HG03442 (cell line): Measurements from ENCODE around the gene CDO1.
A peak's percentile ranks its signal among the peaks of the same experiment; 100 is the strongest.
"Not testable (repeated sequence)": the region's sequence is repeated elsewhere in the genome, so short reads cannot be mapped to it uniquely, and the experiment has no call there.

ENCODE experiments used
- ATAC-seq: cut with Tn5 transposase; IDR thresholded peaks from one replicate; pipeline ENCODE4 v1.9.1; 2021; ENCODE audit warnings: mild to moderate bottlenecking, moderate library complexity; ENCODE audit not compliant: unreplicated experiment

CDO1 gene

DNA sequence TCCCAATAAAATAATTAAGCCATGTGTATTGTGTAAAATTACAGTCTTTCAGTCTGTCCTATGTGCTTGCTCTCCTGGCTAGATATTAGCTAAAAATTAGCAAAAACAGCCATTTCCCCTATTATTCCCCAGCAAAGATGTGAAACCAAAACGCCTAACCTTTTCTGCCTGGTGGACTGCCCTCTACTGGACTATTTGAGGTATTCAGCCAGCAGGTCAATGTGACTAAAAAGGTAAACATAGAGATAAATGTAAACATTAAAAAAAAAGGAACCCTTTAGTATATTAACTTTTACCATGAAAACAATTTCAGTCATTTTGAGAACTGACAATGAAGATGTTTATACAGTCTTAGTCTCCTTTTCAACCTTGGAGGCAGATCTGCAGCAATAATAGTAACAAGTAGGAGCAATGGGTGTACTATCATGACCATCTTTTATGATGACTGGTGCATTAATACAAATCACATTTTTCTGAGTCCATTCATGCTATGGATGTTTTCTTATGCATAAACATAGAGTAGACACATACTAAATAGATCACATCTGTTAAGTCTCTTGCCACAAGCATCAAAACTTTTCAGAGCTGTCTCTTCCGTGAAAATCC, 14.8 kb upstream of the CDO1 start:
- ATAC-seq, result peak; percentile 70

DNA sequence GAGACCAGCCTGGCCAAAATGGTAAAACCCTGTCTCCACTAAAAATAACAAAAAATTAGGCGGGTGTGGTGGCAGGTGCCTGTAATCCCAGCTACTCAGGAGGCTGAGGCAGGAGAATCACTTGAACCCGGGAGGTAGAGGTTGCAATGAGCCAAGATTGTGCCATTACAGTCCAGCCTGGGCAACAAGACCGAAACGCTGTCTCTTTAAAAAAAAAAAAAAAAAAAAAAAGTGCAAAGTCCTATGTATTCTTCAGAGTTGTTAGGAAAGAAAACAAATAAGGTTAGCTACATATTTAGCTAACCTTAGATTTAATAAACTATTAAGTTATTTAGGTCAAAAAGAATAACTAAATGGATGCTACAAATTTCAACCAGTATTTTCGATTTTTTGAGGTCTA, 13.5 kb upstream of the CDO1 start:
- no peak for ATAC-seq

DNA sequence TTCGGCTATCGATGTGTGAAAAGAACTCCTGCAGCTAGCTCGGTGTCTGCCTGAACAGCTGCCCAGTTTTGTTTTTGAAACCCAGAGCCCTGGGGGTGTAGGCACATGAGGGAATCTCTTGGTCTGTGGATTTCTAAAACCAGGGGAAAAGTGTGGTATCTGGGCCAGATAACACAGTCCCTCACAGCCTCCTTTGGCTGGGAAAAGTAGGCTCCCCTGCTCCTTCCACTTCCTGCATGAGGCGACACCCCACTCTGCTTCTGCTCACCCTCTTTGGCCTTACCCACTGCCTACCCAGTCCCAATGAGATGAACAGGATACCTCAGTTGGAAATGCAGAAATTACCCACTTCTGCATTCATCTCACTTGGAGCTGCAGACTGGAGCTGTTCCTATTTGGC, 9.5 kb upstream of the CDO1 start:
- no peak for ATAC-seq

DNA sequence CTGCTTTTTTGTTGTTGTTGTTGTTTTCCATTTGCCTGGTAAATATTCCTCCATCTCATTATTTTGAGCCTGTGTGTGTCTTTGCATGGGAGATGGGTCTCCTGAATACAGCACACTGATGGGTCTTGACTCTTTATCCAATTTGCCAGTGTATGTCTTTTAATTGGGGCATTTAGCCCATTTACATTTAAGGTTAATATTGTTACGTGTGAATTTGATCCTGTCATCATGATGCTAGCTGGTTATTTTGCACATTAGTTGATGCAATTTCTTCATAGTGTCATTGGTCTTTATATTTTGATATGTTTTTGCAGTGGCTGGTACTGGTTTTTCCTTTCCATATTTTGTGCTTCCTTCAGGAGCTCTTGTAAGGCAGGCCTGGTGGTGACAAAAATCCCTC, 8.5 kb upstream of the CDO1 start:
- ATAC-seq, result not testable (repeated sequence)

DNA sequence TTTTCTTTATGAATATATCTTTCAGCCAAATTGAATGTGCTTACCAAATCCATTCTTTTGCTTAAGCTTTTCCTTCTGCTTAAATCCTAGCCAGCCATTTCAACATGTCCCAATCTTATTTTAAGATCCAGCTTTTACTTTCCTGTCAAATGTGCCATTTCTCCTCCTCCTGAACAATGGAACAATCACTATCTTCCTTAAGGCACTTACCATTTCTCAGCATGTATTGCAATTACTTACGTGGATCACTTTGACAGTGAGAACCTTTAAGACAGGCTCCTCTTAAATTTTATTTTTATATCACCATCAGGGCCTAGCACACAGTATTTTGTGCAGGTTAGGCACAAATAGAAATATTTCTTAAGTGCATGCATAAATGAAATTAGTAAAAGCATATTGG, 4.4 kb upstream of the CDO1 start:
- ATAC-seq, result no peak

DNA sequence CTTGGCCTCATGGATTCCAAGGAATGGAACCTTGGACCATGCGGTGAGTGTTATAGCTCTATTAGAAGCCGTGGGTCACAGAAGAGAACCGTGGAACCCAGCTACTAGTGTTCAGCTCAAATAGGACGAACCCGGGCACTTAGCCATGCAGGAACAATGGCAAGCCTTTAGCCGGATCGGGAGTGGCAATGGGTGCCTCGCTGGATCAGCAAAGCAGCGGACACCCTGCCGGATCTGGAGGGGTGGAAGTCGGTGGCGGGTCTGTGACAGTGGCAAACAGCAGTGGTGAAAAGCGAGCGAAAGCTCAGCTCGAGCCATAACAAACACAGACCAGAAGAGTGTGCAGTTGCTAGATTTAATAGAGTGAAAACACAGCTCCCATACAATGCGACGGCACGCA, 2.4 kb upstream of the CDO1 start:
- ATAC-seq, result no peak

DNA sequence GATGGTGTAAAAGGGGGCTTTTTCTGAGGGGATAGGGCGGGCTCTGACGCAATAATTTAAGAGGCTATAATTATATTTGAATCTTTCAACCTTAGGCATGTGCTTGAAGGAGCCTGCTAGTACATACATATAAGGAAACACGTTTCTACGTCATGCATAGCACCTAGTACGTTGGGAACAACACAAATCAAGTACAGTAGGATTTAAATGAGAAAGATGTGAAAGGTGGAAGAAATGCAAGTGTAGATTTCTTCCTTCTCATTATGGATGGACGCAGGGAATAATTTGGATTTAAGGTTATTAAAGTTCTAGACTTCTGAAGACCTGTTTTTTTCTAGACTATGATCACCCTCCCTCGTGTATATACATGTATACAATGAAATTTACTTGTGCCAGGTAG, 927 bp upstream of the CDO1 start:
- ATAC-seq, result no peak

DNA sequence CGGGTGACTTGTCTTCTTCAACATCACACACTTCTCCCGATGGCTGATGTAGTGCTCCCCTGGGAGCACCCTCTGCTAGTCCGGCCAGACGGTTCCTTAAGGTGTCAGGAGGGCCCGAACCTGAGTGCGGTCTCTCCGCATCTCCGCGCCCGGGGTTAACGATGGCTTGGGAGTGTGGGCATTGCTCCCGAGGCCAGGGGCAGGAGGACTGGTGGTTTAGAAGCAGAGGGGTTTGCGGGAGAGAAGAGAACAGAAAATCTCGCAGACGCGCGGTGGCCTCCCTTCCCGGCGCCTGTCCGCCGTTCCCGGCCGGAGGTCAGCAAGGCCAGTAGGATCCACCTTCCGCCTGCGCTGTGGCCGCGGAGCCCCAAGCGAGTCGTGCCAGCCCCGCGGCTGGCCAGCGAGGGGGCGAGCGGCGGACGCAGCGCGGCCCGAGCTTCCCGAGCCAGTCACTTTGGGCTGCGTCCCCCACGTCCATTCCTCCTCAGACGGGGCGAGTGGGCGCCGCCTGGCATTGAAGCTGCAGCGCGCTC, 700 bp downstream of the CDO1 start:
- no peak for ATAC-seq

DNA sequence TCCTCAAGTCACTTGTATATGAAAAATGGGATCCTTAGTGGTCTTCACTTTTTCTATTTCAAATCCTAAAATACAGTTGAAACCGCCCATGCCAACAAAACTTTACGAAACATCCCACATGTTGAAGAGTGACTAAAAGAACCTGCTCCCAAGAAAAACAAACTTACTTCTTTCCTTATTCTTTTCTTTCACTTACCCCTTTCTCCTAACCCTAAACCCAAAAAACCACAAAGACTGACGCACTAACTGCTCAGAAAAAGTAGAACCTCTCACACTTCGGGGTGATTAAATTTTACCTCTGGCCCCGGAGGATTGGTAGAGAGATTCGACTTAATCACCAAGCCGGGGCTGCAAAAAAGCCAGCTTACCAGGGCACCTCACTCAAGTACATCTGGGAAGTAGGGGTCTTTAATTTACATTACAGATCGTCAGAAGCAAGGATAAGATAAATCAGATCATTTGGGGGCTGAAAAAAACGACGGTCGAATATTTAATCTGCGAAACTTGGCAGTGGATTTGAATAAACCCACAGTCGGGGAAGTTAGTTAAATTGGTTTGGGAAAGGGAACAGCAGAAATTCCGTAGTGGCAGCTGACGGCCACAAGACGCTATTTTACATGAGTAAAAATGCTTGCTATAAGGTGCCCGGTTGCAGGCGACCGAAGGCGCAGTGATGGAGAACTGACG, 1.3 kb downstream of the CDO1 start:
- ATAC-seq, result no peak

DNA sequence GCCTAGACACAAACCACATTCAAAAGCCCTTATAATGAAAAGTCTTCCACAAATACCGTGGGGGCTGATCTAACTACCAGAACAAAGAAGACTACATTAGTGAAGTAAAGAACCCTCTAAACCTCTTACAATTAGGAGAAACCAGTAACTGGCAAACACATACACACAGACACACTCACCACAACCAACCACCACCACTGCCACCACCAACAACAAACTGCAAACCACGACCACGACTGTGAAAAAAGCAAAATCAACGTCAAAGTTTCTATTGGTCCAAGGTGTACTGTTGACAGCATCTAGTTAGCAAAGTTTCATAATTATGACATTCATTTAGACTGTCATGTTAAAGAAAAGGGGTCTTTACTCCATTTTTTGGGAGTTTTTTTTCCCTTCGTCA, 2.7 kb downstream of the CDO1 start:
- ATAC-seq, result no peak

DNA sequence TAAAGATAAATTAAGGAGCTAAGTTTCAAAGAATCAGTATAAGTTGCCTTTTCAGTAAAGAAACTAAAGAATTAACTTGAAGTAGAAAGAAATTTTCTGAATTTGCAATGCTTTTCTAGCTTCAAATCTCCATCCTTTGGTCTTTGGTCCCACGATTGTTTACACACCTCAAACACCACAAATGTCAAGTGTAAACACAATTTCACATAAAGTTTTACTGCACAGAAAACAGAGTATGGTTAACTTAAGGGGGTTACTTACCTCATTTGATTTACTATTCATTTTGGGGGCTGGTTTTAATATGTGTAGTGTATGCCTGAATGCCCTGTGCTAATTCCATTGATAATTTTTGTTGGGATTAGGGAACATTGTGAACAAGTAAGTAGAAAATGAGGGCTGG, 4.1 kb downstream of the CDO1 start:
- no peak for ATAC-seq

DNA sequence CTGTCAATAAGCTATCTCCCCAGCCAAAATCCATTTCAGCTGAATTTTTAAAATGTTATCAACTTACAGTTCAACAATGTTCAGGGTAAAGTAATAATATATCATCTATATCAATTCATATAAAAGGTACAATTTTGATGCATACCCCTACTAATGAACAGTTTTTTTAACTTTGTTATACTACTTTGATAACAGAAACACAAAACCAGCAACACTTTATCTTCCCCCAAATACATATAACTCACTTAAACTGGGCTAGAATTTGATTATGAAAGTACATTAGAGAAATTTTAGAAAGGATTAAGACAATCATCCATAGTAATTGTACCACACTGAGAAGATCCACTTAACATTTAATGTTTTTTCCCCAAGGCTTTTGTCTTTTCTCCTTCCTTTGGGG, 5.1 kb downstream of the CDO1 start:
- ATAC-seq, result no peak

DNA sequence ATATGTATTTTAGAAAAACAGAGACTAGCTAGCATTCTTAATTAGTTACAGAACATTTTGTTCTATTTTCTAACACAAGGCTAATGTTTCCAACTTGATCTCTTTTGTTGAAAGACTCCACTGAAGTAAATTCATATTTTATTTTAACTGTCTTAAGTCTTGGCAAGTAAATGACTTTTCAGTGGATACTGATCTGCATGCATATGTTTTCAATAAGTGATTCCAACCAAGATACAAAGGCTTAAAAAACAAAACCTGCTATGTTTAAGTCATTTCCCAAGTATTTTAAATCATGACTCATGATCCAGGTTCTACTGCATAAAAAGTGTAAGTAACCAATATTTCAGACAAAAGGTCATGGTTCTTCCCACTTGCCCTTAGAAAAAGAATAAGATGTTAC, 5.7 kb downstream of the CDO1 start:
- no peak for ATAC-seq

DNA sequence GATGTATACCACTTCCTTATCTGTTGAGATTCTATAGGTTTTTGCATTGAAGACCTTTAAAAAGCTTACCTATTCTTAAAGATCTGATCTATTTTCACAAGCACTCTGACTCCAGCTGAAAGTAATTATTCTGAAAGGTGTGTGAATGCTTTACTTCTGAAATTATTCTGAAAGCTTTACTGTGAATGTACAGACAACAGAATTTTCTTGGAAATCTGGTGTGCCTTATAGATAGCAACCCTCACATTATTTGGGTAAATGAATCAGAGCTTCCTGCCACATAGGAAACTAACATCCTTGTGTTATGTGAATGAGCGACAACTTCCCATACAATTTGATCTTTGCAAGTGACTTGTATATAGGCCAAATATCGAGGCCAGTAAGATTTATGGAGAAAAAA, 6.5 kb downstream of the CDO1 start:
- ATAC-seq, result no peak

DNA sequence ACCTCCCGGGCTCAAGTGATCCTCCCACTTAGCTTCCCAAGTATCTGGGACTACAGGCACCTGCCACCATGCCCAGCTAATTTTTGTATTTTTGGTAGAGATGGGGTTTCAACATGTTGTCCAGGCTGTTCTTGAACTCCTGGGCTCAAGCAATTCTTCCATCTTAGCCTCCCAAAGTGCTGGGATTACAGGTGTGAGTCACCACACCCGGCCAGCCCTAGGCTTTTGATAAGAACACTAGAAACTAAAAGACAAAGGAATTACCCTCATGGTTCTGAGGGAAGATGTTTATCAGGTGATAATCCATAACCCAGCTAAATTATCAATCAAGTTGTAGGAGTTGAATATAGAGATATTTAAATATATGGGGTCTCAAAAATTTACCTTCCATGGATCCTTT, 8.4 kb downstream of the CDO1 start:
- ATAC-seq, result not testable (repeated sequence)

DNA sequence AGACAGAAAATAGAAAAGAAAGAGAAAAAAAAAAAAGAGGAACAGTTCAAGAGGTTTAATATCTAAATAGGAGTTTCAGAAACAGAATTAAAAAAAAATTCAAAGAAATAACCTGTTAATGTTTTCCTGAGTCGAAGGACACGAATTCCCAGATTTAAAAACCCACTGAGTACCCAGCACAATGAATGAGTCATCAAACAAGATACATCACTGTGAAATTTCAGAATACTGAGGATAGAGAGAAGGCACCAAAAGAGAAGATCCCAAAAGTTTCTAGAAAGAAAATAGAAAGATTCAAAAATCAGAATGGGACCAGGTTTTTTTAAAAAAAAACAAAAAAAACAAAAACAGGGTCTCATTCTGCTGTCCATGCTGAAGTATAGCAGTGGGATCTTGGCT, 8.8 kb downstream of the CDO1 start:
- ATAC-seq, result no peak

DNA sequence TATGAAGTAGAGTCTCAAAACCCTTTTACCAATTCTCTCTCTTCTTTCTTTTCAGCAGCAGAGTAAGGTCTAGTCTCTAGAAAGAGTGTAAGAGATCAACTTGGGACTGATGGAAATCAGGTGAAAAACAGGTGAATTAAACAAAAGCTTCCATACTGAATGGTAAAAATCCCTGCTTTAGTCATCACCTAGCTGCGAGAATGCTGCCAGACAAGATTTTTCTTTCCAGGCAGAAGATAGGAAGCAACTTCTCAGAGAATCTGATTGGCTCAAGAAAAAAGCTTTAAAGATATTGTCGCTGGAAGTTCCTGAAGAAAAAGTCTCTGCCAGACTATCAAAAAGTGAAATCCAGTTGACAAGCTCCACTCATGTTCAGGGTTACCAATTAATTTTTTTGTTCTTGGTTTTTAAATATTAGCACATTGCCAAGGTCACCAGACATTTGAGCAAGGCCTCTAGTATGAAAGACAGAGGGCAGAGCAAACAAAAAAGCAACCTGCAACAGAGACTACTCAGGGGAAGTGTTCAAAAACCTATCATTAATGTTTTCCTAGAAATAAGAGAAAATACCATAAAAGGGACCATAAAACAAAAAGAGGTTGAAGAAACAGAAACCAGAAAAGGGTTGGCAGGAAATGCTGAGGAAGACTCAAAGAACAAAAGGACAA, 9.3 kb downstream of the CDO1 start:
- ATAC-seq, result no peak

DNA sequence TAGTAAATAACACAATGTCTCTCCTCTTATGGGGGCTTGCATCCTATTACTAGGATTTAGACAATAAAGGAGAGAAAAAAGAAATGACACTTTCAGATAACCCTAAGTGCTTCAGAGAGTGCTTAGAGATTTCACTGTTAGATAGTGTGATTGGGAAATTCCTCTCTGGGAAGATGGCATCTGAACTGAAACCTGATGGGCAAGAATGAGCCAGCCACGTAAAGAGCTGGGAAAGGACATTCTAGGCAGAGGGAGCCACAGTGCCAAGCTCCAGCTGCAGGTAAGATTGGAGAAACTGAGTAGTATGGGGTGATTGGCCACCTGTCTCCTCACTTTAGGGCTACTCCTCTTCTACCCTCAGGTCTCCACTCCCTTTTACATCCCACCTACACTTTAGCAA, 14.5 kb downstream of the CDO1 start:
- ATAC-seq, result no peak

DNA sequence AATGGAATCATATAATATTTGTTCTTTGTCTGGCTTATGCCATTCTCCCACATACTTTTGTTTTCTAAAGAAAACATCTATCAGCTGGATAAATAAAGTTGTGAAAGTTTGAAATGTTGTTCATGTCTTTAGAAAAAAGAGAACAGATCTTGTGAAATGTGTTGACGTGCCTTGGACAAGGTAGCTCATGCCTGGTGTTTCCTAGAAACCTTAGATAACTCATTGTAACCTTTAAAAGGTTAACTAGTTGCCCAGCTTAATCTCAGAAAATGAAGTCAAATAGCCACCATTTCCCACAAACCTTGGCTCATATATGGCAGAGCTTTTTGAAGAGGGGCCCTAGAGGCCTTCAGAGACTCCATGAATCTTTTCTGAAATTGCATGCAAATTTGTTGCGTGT, 15.3 kb downstream of the CDO1 start:
- ATAC-seq, result no peak

DNA sequence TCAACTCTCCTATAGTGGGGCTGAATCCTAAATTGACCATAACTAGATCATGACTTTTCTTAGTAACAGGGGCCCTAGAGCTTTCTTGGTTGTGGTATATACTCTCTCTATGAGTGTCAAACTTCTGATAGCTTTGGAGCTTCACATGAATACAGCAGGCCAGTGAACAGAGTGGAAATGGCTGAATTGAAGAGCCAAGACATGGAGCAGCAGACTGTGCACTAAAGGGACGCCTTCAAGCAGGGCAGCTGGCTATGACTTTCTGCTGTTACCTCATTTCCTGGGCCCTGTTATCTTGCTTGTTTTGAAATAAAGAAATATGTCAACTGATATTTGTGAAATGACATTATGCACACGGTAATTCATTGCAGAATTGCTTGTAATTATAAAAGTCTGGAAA, 16.4 kb downstream of the CDO1 start:
- no peak for ATAC-seq

DNA sequence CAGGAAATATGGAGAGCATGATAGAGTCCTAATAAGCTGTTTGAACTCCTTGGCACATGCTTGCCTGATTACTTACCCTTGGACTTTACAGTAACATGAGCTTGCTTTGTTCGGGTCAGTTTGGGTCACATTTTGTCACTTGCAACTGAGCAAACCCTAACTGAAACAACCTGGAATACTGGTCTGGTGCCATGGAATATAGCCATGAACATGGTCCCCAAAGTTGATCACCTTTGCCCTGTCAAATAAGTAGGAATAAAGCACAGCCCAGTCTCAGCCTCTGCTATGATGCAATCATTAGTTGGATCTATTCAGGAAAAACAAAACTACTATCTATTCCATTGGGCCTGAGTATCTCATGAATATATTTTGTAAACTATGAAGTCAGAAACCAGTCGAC, 18.2 kb downstream of the CDO1 start:
- ATAC-seq, result no peak

DNA sequence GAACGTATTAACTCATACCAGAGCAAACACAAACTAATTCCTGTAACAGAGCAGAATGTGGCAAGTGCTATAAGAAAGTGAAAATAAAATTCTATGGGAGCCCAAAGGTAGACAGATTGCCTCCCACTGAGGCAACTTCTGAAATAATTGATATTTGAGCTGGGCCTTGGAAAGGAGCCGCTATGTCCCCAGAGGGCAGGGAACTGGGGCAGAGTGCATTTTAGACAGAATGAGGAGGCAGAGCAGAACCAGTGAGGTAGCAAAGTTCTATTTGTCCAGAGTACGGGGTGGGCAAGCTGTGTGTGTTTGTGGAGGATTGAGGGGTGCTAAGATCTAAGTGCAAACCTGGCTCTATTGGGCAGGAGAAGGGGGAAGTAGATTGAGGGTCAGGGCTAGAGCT, 19.8 kb downstream of the CDO1 start:
- ATAC-seq, result no peak
